Stimulated activated CD4-positive, alpha-beta T cell treated with anti-CD3 and anti-CD28 coated beads, Interleukin-15, amount 100 ng/mL, for 1 hour (primary cell): ENCODE results near the gene RAD51D.
"Not testable (repeated sequence)": the region's sequence is repeated elsewhere in the genome, so short reads cannot be mapped to it uniquely, and the experiment has no call there.

Experiments used
- DNase-seq, 2 donors: peaks; one replicate each; pipeline ENCODE4 v3.0.0-alpha.2; 2020; ENCODE audit warnings: low read depth in 1 of 2, low spot score in 1 of 2

The RAD51D gene

GRCh38 chr17:35141681-35142466, 22.2 kb upstream of the RAD51D start, which contains the start of gene NLE1:
TSS of gene NLE1 (minus strand) at chr17:35142303. CDS start at chr17:35142275, 28 bp downstream.
- DNase-seq: peak; percentile 76 to 89

GRCh38 chr17:35138218-35138617, 18.6 kb upstream of the RAD51D start:
- DNase-seq: no peak

GRCh38 chr17:35135322-35135721, 15.7 kb upstream of the RAD51D start:
- no peak for DNase-seq

GRCh38 chr17:35132816-35133550, 13.3 kb upstream of the RAD51D start:
- DNase-seq: no peak

- no peak for DNase-seq
Measured at GRCh38 chr17:35132099-35132498, 12.4 kb upstream of the RAD51D start.

GRCh38 chr17:35130392-35130791, 10.7 kb upstream of the RAD51D start:
- DNase-seq: no peak

GRCh38 chr17:35129973-35130351, 10.3 kb upstream of the RAD51D start:
- no peak for DNase-seq

GRCh38 chr17:35129154-35129972, 9.7 kb upstream of the RAD51D start:
- no peak for DNase-seq

- DNase-seq: no peak
Measured at GRCh38 chr17:35127751-35128514, 8.3 kb upstream of the RAD51D start.

- no peak for DNase-seq
Measured at GRCh38 chr17:35121315-35121714, 1.7 kb upstream of the RAD51D start, which contains the start of gene FNDC8. TSS of gene FNDC8 (plus strand) at chr17:35121615. CDS start at chr17:35121694, 79 bp downstream.

GRCh38 chr17:35117984-35118383, 1.7 kb downstream of the RAD51D start:
- no peak for DNase-seq

- no peak for DNase-seq
Measured at GRCh38 chr17:35116845-35117244, 2.8 kb downstream of the RAD51D start.

GRCh38 chr17:35110791-35111190, 8.9 kb downstream of the RAD51D start:
- DNase-seq: not testable (repeated sequence)

- no peak for DNase-seq
Measured at GRCh38 chr17:35104844-35105450, 14.7 kb downstream of the RAD51D start.

GRCh38 chr17:35103271-35103670, 16.4 kb downstream of the RAD51D start:
- no peak for DNase-seq

- no peak for DNase-seq
Measured at GRCh38 chr17:35101725-35102124, 17.9 kb downstream of the RAD51D start.

- no peak for DNase-seq
Measured at GRCh38 chr17:35101036-35101435, 18.6 kb downstream of the RAD51D start.

GRCh38 chr17:35099908-35100307, 19.8 kb downstream of the RAD51D start:
- no peak for DNase-seq

GRCh38 chr17:35097776-35098175, 21.9 kb downstream of the RAD51D start:
- DNase-seq: no peak

- DNase-seq: no peak
Measured at GRCh38 chr17:35095741-35096140, 23.9 kb downstream of the RAD51D start.
